ENCODE results near the gene MYOM1.
A peak's percentile ranks its signal among the peaks of the same experiment; 100 is the strongest.
"Not testable (repeated sequence)": the region's sequence is repeated elsewhere in the genome, so short reads cannot be mapped to it uniquely, and the experiment has no call there.

Gene MYOM1

DNA sequence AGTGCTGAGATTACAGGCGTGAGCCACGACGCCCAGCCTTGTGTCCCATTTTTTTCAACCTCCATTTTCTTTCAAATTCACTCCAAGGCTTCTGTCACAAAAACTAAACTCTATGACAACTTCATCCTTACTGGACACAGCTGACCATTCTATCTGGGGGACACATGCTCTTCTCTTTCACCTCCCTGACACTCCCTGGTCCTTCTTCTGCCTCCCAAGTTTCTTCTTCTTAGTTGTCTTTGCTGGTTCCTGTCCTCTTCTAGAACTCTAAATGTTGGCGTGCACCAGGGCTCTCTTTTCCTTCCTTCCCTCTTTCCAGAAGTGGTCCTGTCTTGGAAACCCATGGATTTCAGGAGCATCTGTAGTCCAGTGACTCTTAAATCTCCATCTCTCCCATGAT lies 166.7 kb downstream of the MYOM1 start:
- no peak for DNase-seq

DNA sequence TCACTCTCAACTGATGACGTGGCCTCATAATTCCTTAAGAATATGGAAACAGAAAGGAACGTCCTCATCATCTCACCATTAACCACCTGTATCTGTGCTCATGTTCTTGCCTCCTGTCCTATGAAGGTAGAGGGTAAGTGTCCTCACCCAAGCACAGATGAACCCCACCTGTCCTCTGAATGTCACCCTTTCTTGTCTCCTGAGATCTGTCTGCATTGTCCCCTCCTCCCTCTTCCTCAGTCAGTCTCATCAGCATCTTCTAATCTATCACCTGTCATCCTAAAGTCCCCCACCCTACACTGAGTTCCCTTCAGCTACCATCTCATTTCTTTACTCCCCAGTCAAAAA lies 167.4 kb downstream of the MYOM1 start:
- no peak for DNase-seq

DNA sequence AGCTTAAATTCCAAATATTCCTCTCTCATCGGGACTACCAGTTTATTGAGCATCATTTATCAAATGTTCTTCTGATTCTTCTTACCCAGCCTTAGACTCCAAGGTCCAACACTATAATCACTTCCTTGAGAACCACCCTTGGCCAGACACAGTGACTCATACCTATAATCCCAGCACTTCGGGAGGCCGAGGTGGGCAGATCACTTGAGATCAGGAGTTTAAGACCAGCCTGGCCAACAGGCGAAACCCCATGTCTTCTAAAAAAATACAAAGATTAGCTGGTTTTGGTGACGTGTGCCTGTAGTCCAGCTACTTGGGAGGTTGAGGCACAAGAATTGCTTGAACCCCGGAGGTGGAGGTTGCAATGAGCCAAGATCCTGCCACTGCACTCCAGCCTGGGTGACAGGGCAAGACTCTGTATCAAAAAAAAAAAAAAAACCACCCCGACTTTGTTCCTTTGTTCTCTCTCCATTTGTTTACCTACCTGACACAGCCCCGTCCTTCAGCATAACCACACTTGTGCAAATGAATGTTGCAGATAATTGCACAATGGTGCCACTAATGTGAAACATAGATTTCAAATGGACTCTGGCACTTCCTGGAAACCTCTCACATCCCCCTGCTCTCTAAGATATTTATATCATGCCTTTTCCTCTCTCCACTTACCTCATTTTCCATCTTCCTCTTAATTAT lies 167.9 kb downstream of the MYOM1 start:
- no peak for DNase-seq

DNA sequence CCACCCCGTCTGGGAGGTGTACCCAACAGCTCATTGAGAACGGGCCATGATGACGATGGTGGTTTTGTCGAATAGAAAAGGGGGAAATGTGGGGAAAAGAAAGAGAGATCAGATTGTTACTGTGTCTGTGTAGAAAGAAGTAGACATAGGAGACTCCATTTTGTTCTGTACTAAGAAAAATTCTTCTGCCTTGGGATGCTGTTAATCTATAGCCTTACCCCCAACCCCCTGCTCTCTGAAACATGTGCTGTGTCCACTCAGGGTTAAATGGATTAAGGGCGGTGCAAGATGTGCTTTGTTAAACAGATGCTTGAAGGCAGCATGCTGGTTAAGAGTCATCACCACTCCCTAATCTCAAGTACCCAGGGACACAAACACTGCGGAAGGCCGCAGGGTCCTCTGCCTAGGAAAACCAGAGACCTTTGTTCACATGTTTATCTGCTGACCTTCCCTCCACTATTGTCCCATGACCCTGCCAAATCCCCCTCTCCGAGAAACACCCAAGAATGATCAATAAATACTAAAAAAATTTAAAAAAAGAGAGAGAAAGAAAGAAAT lies 169.8 kb downstream of the MYOM1 start:
- DNase-seq, result not testable (repeated sequence)

DNA sequence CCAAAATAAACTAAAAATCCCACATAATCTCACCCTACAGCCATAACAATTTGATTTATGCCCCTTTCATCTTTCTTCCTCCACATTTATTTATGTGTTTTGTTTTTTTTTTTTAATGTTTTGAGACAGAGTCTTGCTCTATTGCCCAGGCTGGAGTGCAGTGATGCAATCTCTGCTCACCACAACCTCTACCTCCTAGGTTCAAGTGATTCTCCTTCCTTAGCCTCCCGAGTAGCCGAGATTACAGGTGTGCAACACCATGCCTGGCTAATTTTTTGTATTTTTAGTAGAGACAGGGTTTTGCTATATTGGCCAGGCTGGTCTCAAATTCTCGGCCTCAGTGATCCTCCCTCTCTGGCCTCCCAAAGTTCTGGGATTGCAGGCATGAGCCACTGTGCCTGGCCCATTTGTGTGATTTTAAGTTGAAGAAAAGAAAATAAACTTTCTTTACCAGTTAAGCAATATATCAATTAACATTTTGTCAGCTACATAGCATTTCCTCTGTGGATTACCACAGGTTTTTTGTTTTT lies 170.9 kb downstream of the MYOM1 start:
- no peak for DNase-seq

DNA sequence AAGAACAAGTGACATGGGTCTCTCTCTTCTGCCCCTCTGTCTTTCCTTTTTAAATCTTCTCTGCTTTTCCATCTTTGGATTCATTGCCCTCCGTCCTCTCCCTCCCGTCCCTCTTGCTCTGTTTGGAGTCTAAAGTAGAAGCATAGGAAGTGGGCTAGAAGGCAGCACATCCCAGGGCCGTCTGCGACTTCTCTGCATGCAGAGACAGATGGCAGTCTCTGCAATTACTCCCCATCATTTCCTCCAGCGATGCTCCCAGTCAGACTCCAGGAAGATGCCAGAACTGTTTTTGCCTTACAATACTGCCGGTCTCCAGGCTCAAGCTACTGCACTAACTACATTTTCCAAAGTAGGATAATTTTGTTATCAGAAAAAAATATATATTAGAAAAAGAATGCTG lies 171.6 kb downstream of the MYOM1 start:
- no peak for DNase-seq

DNA sequence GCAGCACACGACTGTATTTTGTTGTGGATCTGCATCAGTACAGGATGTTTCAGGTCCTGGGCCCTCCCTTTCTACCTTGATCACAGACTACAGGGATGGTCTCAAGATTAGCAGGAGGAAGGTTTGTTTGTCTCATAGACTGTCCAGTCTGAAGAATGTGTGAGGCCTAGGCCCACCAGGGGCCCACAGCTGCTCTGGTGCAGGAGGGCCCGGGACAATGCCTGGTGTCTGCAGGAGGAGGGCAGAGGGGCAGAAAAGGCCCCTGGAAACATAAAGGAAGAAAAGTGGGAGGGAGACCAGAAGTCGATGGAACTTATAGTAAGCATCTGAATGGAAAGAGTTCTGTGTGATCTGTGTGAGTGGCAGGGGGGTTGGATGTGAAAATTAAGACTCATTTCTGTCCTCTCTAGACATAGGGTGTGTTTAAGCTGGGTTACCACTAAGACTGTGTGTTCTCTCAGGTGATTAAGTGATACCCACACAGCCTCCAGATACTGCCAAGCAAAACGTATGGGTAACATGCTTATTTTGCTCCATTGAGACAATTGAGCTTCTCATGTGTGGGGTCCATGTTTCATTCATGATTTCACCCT lies 173.5 kb downstream of the MYOM1 start:
- no peak for DNase-seq

DNA sequence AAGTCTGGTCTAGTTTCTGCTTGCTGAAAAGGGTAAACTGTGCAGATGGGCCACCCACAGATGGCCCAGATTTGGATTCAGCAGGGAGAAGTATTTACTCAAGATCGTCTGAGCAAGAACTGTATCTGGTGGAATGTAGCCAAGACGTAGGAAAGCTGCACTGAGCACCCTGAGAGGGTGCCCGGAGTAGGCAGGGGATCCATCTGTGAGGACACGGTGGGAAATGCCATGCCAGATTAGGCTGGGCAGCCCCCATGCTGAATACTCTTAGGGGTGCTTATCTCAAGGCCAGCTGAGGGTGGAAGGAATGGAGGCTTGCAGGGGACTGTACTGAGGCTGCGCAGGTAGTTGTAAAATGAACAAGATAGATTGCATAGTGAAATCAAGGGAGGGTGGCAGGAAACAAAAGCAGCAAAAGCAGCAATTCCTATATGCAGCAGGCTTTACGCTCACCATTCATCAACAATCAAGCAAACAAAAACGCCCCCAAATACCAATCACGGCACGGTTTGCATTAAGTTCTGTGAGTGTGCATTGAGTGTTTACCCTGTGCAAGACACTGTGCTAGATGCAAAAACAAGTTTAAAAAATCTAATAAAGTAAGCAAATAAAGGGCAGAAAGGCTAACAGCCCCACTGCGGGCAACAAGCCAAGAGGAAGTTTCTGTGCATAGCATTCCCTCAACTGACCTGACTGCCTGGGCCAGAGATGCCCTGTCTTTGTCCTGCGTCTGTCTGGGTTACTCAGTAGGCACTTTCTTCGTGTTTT lies 174.7 kb downstream of the MYOM1 start:
- DNase-seq, result no peak

DNA sequence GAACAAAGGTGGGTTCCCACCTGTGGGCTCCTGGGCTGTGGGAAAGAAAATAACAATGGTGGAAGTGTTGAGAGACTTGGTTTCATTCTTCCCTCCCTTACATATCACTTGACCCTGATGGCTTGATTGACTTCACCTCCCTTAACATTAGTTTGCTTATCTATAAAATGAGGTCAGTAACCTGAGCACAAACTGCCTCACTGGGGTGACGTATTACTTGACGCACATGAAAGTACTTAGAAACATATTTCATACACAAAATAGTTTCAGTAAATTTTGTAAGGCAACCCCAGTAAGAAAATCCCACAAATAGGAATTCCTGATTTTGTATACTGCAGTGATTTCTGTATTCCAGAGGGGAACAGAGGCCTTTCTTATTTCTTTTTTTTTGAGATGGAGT lies 177.4 kb downstream of the MYOM1 start:
- DNase-seq, result no peak

DNA sequence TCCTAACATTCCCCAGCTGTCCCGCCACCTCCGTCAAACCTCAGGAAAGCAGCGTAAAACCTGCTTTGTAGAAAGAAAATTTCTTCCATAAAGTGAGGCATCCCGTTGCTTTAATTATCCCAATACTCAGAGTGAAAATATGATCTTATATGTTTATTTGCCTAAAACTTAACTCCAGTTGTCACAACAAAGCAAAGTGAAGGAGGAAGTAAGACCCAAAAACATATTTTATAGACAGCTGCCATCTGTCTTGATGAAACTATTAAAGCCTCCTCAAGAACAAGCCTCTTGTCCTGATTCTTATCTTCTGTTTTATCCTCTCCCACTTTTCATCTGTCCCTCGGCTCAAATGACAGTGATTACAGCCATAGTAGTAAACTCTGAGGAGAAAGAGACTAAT lies 177.9 kb downstream of the MYOM1 start:
- DNase-seq, result no peak

DNA sequence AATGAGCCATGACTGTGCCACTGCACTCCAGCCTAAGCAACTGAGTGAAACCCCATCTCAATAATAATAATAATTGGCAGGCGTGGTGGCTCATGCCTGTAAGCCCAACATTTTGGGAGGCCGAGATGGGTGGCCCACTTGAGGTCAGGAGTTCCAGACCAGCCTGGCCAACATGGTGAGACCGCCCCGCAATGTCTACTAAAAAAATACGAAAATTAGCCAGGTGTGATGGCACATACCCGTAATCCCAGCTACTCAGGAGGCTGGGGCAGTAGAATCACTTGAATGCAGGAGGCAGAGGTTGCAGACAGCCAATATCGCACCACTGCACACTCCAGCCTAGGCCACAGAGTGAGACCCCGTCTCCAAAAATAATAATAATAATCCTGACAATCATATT lies 178.9 kb downstream of the MYOM1 start:
- no peak for DNase-seq

DNA sequence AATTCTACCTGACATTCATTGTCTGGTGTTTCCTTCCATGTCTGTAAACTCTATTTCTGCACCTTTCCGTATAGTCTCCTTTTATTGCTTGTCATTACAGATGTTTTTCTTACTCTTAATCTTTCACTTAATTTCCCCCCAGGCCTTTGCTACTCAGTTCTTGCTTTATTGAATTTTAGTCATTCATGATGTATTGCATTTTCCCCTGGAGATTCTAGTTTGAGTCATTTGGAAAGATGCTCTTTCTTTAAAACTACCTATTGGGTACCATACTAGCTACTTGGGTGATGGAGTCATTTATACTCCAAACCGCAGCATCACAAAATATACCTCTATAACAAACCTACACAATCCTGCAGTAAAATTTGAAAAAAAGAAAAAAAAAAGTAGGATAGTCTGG lies 179.6 kb downstream of the MYOM1 start:
- no peak for DNase-seq

DNA sequence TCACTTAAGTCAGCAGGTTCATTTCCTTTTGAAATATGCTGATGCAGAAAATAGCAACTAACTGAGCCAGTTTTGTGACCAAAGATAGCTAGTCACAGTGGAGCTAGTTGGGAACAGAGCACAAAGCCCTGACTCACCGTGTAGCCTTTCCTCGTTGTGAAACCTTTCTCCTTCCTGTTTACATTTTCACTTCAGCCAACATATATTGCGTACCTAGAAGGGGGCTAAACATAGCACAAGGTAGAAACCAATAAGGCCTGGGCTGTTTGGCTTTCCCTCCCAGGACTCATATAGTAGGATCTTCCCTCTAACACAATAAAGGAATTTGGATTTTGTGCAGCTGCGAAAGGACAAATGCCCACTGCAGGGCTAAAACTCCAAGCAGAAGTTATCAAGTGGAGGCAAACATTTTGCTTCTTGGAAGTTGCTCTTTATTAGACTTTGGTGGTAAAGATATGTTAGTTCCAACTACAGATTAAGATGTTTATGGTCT lies 182.3 kb downstream of the MYOM1 start:
- DNase-seq, result peak; percentile 36

DNA sequence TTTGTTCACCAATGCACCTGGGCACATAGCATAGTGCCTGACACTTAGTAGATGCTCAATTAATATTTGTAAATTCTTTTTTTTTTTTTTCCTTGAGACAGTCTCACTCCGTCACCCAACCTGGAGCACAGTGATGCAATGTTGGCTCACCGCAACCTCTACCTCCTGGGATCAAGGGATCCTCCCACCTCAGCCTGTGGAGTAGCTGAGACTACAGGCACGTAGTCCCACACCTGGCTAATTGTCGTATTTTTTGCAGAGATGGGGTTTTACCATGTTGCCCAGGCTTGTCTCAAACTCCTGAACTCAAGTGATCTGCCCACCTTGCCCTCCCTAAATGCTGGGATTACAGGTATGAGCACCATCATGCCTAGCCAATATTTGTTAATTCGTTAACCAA lies 183.7 kb downstream of the MYOM1 start:
- DNase-seq, result no peak

DNA sequence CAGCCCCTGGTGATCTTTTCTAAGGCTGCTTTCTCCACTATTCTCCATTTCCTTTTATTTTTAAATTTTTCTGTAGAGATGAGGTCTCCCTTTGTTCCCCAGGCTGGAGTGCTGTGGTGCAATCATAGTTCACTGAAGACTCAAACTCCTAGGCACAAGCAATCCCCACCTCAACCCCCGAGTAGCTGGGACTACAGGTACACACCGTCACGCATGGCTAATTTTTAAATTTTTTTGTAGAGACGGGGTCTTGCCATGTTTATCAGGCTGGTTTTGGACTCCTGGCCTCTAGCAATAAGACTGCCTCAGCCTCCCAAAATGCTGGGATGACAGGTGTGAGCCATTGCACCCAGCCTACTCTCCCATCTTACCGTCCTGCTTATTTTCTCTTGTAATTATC lies 184.1 kb downstream of the MYOM1 start:
- no peak for DNase-seq

DNA sequence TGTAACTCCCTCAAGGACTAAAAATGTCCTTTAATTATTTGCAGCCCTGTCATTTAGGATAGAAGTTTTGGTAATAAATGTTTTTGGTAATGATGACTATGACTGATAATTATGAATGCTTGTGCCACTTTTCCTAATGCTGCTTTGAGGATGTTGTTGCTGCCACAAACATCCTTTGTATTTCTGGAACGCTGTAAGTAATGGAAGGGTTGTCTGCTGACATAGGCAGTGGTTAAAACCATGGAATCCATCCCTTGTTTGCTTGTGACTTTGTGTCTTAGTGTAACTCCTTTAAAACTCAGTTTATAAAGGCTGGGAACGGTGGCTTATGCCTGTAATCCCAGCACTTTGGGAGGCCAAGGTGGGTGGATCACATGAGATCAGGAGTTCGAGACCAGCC lies 187.0 kb downstream of the MYOM1 start:
- DNase-seq, result peak; percentile 24

DNA sequence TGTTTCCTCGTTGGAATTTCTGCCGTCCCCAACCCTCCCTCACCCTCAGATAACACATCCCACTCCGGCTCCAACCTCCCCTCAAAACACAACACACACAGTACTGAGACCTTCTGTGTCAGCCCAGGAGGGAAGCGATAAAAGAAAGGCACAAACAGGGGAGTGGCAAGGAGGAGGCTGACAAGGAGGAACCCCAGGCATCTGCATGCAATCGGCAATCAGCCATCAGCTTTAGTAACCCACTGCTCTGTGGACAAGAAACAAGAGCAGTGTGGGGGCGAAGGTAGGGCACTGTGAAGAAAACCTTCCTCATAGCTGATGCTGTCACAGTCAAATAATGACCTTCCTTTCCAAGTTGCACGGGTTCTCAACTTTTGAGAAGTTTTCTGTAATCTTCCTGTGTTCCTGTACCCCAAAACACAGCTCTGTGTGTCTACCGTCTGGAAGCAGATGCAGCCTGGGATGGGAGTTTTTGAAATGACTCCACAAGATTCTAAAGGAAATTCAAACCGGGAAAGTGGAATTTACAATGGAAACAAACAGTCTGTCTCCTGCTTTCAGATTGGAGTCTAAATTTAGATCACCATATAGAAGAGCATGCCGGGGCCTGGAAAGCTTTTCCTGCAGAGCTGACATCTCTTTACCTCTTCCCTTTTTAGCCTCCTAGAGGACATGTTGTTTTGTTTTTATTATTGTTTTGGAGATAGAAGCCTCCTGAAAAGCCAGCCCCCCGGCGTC lies 190.4 kb downstream of the MYOM1 start:
- DNase-seq, result peak; percentile 48

DNA sequence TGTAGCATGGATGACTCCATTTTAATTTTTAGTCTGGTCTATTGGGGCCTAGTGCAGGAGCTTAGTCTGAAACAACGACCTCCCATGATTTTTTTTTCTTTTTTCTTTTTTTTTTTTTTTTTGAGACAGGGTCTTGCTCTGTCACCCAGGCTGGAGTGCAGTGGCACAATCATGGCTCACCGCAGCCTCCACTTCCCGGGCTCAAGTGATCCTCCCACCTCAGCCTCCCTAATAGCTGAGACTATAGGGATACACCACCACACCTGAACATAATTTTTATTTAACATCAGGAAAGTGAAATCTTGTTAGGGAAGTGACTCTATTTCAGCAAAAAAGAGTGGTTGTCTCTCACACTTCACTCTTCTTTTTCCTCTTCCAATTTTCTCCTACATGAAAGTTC lies 191.7 kb downstream of the MYOM1 start:
- not testable (repeated sequence) for DNase-seq

DNA sequence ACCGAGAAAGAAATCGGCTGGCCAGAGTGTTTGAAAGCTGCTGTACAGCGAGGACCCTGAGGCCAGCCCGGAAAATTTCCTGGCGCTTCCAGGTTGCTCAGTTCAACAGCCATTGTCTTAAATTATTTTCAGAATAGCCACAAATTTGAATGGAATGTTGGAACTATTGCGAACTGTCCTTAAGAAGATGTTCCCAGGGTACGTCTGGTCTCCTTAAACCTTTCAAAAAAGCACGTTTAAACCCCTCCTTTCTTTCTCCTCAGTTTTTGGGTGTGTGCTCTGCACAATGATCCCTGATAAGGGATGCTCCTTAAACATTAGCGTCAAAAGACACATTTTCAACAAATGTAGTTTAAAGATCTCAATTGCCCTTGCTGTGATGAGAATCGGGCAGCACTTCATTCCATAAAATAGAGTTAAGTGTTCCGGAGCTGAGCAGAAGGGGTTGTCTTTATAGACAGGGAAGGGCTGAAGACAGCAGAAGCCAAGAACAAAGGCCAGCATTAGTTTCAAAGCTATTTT lies 192.3 kb downstream of the MYOM1 start:
- peak; percentile 7 for DNase-seq

DNA sequence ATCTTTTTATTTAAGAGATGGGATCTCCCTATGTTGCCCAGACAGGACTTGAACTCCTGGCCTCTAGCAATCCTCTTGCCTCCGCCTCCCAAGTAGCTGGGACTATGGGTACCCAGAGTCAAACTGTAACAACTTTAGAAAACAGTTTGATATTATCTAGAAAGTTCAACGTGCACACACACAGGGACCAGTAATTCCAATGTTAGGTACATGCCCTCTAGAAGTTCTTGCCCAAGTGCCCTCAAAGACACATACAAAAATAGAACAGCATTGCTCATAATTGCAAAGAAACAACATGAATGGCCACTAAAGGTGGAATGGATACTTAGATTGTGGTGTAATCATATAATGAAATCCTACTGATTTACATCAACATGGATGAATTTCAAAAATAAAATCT lies 194.2 kb downstream of the MYOM1 start:
- no peak for DNase-seq

DNA sequence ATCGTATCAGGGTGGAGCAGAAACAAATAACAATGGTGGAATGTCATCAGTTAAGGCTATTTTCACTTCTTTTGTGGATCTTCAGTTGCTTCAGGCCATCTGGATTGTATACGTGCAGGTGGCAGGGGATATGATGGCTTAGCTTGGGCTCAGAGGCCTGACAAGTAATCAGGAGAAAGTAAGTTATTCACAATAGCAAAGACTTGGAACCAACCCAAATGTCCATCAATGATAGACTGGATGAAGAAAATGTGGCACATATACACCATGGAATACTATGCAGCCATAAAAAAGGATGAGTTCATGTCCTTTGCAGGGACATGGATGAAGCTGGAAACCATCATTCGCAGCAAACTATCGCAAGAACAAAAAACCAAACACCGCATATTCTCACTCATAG lies 196.2 kb downstream of the MYOM1 start:
- DNase-seq, result not testable (repeated sequence)
